GM21528 (cell line): ENCODE measurements around the gene MICALL1.
A peak's percentile ranks its signal among the peaks of the same experiment; 100 is the strongest.

Experiments
- ATAC-seq: cut with Tn5 transposase; IDR thresholded peaks from one replicate; pipeline ENCODE4 v1.9.1; 2021; ENCODE audit warnings: mild to moderate bottlenecking, moderate library complexity; ENCODE audit not compliant: unreplicated experiment, low FRiP score

MICALL1 gene, protein sequence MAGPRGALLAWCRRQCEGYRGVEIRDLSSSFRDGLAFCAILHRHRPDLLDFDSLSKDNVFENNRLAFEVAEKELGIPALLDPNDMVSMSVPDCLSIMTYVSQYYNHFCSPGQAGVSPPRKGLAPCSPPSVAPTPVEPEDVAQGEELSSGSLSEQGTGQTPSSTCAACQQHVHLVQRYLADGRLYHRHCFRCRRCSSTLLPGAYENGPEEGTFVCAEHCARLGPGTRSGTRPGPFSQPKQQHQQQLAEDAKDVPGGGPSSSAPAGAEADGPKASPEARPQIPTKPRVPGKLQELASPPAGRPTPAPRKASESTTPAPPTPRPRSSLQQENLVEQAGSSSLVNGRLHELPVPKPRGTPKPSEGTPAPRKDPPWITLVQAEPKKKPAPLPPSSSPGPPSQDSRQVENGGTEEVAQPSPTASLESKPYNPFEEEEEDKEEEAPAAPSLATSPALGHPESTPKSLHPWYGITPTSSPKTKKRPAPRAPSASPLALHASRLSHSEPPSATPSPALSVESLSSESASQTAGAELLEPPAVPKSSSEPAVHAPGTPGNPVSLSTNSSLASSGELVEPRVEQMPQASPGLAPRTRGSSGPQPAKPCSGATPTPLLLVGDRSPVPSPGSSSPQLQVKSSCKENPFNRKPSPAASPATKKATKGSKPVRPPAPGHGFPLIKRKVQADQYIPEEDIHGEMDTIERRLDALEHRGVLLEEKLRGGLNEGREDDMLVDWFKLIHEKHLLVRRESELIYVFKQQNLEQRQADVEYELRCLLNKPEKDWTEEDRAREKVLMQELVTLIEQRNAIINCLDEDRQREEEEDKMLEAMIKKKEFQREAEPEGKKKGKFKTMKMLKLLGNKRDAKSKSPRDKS

GRCh38 chr22:37905534-37906363, at the start of gene MICALL1:
MICALL1 (plus strand) TSS chr22:37906297; CDS start chr22:37906423, 126 bp downstream.
- ATAC-seq = peak; percentile 61

DNA sequence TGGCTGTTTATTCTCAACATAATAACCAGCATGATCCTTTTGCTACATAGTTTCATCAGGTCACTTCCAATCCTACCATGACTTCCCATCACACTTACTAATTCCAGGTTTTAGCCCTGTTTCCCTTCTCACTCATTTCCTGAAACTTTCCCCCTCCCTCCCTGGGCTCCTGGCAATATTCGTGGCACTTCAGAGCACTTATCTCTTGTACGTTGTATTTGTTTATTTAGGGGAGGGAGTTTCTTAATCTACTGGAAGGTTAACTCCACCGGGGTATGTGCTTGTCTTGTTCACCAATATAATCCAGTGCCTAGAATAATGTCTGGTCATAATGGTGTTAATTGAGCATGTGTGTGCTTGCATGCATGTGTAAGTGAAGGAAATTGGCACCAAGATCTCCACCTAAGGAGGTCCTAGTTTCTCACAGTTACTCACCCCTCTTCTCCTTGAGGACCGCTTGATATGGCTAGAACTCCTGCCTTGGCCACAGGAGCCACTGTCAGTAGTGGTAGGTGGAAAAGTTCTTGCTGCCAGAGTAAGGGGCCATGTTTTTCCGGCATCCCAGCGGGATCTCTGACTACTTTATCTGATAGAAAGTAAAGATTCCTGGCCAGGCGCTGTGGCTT, 45.2 kb upstream of the MICALL1 start:
- ATAC-seq = no peak

DNA sequence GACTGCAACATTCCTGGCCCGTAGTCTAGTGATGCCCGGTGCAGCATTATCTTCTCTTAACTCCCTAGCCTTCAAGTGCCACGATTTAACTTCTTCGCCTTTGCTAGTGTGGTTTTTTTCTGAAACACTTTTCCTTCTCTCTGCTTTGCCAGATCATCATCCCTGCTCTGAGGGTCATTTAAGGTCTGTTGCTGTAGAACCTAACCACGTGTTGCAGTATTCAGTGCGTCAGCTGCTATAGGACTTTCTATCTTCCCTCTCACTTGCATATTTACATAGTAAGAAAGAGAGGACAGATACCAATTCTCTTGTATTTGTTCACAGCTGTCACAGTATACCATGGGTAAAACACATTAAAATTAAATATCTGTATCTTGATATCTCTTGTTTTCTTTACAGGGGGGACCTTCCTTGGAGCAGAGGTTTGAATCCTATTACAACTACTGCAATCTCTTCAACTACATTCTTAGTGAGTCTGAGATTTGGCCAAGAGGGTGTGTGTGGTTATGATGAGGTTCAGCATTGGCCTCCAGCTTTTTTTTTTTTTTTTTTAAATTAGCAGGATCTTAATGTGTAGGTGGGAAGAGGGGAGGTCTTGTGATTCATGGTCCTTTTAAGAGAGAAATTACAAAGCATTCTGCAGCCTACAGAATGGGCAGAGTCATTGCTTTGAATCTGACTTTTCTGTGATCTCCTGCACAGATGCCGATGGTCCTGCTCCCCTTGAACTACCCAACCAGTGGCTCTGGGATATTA, 43.3 kb upstream of the MICALL1 start:
- ATAC-seq = no peak

DNA sequence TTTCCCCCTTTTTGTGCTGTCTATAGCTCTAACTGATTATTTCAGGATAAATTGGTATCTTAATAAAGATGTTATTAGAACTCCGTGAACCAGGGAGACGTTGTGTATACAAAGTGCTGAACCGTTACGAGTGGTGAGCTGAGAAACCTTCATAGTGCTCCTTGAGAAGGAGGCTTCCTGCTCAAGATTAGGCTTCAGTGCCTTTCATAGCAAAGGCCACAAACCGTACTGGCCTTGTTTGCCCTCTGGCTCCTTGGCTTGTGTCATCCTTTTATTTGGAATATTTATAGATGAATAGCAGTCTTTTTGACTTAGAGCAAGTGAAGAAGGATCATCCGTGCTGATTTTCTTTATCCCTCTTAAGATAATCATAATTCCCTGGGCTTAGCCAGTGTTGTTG, 40.6 kb upstream of the MICALL1 start:
- ATAC-seq = no peak

- ATAC-seq = no peak
Measured at GRCh38 chr22:37870273-37870672, 35.8 kb upstream of the MICALL1 start.

DNA sequence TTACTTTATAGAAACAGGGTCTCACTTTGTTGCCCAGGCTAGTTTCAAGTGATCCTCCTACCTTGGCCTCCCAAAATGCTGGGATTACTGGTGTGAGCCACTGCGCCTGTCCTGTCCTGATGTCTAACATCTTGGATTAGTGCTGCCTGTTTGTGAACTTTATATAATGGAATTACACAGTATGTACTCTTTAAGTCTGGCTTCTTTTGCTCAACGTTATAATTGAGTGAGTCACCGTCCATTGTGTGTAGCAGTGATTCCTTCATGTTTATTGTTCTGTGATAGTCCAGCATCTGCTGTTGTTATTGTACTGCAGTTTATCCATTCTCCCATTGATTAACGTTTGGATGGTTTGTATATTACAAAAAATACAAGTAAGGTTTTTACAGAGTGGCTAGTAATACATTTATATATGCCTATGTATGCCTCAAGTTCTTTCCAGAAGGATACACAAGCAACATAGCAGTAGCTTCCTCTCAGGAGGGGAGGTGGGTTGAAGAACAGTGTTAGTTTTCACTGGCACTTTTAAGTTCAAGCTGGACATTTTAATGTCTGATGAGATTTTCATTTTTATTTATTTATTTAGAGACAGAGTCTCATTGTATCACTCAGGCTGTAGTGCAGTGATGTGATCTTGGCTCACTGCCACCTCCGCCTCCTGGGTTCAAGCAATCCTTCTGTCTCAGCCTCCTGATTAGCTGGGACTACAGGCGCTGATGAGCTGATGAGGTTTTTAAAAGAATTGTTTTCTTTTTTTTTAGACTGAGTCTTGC, 25.2 kb upstream of the MICALL1 start:
- ATAC-seq = no peak

DNA sequence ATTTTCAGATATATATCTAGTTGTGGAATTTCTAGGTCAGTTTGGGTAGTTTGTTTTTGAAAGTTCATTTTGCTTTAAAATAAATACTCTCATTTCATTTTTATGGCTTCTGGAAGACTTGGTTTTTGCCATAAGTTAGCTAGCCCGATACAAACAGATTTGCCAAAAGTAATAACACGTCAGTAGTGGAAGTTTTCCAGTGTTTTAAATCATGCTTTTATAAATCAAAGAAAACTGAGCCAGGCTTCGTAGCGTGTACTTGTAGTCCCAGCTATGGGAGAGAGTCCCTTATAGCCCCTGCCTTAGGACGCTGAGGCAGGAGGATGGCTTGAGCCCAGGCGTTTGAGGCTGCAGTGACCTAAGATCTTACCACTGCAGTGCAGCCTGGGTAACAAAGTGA, 21.7 kb upstream of the MICALL1 start:
- no peak for ATAC-seq

- ATAC-seq = no peak
Measured at GRCh38 chr22:37887584-37888378, 18.3 kb upstream of the MICALL1 start.

GRCh38 chr22:37891926-37892325, 14.2 kb upstream of the MICALL1 start:
- no peak for ATAC-seq

DNA sequence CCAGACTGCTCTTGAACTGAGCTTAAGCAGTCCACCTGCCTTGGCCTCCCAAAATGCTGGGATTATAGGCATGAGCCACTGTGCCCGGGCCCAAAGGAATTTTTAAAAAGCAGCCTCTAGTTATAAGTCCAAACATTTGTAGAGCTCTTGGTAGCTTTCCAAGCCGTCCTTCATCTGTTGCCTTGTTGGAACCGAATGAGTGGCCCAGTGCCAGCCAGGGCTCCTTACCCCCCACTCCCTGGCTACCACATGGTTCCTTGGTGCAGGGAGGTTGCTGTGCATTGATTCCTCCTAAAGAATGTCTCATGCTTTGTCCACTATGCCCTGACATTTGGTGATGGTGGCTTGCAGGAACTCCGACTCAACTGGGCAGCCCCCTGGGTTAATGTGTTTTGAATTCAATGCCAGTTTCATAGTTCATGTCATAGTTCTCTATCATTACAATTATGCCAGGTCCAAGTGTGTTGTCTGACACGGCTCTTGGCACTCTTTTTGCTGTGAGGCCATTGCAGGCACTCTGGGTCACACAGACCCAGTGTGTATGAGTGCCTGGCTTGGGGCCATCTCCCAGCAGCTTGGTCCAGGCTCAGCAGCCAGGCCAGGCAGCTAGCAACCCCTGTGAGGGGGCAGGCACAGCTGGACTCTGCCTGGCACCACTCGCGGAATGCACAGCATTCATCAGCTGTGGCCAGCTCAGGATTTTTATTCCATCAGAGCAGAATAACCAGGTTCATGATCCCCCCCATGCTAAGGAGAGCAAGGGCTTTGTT, 13.3 kb upstream of the MICALL1 start:
- no peak for ATAC-seq

DNA sequence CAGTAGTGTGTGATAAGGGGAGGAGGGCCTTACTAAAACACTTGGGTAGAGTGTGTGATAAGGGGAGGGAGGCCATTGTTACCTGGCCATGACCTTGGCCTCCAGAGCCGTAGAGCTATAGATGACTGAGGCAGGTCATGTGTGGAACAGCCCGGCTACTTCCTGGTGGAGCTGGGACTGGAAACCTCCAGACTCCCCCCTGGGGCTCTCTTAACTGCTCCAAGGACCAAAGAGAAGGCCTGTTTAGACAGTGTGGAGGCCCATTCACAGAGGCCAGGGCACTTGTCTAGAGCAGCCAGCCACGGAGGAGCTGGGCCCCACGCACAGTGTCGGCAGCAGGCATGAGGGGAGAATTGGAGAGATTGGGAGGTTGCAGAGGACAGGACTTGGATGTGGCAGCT, 12.5 kb upstream of the MICALL1 start:
- ATAC-seq = no peak

DNA sequence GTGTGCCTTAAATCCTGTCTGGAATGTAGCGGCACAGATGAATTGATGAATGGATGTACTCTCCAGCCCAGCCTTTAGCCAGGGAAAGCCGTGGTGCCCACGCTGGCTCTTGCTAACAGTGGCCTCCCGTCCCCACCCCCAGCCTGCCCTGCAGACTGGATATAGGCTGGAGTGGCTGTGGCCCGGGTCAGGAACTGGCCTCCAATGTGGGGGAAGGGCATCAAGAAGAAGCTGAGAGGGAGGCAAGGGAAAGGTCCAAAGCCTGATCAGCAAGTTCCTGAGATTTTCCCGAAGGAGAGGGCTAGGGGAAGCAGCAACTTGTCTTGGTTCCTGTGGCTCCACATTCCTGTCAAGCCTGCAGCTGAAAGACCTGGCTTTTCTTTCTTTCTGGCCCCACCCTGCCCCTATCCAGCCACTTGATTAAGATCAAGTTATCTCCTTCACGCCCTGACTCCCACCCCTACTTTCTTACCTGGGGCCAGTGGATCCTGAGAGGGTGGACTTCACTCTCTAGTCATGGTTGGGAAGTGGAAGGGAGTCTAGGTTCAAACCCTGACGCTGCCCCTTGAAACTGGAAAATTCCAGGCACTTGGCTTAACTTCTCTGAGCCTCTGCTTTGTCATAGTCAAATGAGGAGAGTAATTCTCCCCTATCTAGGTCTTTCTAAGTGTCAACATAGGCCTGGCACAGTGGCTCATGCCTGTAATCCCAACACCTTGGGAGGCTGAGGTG, 11.0 kb upstream of the MICALL1 start:
- ATAC-seq = no peak

DNA sequence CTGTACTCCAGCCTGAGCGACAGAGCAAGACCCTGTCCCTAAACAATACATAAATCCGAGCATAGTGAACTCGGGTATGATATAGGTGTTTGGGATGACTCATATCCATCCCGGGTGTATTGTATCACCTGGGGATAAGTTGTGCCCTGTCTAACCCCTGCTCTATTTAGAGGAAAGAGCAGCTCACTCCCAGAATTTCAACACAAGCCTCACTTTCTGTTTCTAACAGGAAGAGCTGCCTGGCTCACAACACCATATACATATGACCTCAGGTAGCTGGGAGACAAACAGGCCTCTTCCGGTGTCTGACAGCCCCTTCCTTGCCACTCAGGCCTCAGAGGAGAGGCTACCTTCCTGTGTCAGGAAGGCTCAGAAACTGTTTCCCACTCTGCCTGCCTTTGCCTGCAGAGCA, 9.9 kb upstream of the MICALL1 start:
- peak; percentile 60 for ATAC-seq

DNA sequence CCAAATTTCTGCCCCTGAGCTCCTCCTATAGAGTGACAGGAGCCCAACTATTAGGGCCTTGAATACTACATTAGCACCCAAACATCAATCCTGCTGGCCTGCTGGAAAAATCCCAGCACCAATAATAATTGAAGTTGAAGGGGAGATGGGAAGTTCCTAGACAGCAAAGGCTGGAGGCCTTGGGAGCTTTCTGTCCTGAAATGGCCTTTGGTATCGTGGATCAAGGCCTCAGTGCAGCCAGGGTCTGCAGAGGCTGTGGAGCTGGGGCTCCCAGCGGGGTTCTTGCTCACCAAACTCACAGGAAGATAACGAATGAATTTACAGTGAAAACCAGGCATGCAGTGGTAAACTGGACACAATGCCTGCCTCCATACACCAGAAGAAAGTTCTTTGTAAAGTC, 9.2 kb upstream of the MICALL1 start:
- no peak for ATAC-seq

DNA sequence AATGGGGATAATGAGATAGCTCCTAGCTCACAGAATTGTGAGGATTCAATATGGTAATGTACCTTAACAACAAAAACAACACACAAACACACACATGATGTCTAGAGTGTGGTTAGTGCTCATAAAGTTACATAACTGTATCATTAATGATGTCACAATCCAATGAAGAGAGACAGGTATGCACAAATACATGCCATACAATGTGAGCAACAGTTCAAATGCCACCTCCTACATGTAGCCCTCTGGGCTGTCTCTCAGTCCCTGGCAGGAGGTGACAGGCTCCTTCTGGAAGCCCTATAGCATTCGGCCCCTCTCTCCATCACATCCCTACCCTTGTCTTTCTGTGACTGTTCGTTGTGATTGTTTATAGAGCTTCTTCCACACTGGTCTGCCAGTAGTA, 8.3 kb upstream of the MICALL1 start:
- ATAC-seq = no peak

DNA sequence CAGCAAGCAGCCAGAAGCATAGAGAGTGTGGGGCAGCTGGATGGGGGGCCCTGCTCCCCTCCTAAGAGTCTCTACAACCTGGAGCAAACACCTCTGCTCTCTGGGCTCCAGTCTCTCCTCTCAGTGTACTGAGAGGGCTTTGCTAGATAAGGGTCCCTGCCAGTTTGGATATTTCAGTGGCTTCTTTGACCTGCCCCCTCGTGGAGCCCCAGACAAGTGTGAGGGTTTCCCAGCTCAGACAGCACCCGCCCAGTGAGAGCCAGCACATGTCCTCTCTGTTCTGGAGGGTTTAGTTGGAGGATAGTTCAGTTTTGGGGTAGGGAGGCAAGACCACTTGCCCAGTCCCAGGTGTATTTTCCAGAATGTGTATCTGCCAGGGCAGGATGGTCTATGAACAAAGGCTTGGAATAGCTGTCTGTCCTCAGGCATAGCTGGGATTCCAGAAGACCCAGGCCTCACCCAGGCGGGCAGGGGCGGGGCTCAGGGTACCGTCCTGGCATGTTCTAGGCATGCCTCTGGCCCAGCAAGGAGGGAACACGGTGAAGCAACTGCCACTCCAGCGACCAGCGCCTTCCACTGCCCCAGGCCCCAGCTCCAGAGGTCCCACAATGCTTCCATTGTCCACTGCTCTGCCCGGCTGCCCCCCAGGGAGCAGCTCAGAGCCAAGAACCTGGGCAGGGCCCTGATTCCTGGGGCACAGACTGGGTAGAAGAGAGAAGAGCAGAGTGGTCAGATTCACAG, 7.5 kb upstream of the MICALL1 start:
- ATAC-seq = no peak
